HG03442 (cell line): ENCODE data around the gene NME4.

Experiments
- ATAC-seq: cut with Tn5 transposase; IDR thresholded peaks from one replicate; pipeline ENCODE4 v1.9.1; 2021; ENCODE audit warnings: mild to moderate bottlenecking, moderate library complexity; ENCODE audit not compliant: unreplicated experiment

Gene NME4

GRCh38 chr16:363110-363765 lies 33.8 kb upstream of the NME4 start:
- ATAC-seq = no peak

- ATAC-seq = no peak
These were observed 33.1 kb upstream of the NME4 start for GRCh38 chr16:363766-364490.

- ATAC-seq = no peak
These were observed 32.2 kb upstream of the NME4 start for GRCh38 chr16:364595-365491.

GRCh38 chr16:366476-366875 lies 30.5 kb upstream of the NME4 start:
- no peak for ATAC-seq

GRCh38 chr16:367333-367903 lies 29.6 kb upstream of the NME4 start:
- no peak for ATAC-seq

GRCh38 chr16:368388-369158 lies 28.4 kb upstream of the NME4 start:
- no peak for ATAC-seq

- no peak for ATAC-seq
These were observed 27.6 kb upstream of the NME4 start for GRCh38 chr16:369275-369865.

- ATAC-seq = no peak
These were observed 27.0 kb upstream of the NME4 start for GRCh38 chr16:369866-370436.

- peak; percentile 87 for ATAC-seq
These were observed 26.6 kb upstream of the NME4 start, which contains the start of gene MRPL28 for GRCh38 chr16:370443-370842. TSS of gene MRPL28 (minus strand) at chr16:370538. CDS start at chr16:370218, 320 bp downstream.

GRCh38 chr16:370979-371514 lies 26.0 kb upstream of the NME4 start:
- no peak for ATAC-seq

- ATAC-seq = no peak
These were observed 25.3 kb upstream of the NME4 start for GRCh38 chr16:371515-372301.

- no peak for ATAC-seq
These were observed 24.6 kb upstream of the NME4 start for GRCh38 chr16:372302-372983.

- no peak for ATAC-seq
These were observed 23.9 kb upstream of the NME4 start for GRCh38 chr16:373020-373598.

- ATAC-seq = no peak
These were observed 23.0 kb upstream of the NME4 start for GRCh38 chr16:373848-374615.

- no peak for ATAC-seq
These were observed 22.4 kb upstream of the NME4 start for GRCh38 chr16:374616-374926.

- no peak for ATAC-seq
These were observed 21.8 kb upstream of the NME4 start for GRCh38 chr16:375212-375611.
